Stimulated activated naive CD8-positive, alpha-beta T cell treated with anti-CD3 and anti-CD28 coated beads, Interleukin-15, amount 100 ng/mL, for 72 hours (primary cell): Measurements from ENCODE around the gene MAGI1.

Experiments used
- ATAC-seq: fragments of 150-1000 bp; cut with Tn5 transposase; 2 replicates; pipeline ENCODE4 v1.10.0; 2021; ENCODE audit warnings: mild to moderate bottlenecking, moderate library complexity
- DNase-seq, 2 donors: peaks; one replicate each; pipeline ENCODE4 v3.0.0; 2021 to 2022
- H3K27ac Mint-ChIP-seq, 2 donors: one replicate each; pipeline ENCODE4 v1.8.0; 2022; ENCODE audit warnings: mild to moderate bottlenecking in 2 of 2, mixed read lengths in 2 of 2, moderate library complexity in 2 of 2
- H3K27me3 Mint-ChIP-seq: one replicate; pipeline ENCODE4 v1.8.0; 2022; ENCODE audit warnings: mixed read lengths
- H3K4me1 Mint-ChIP-seq: one replicate; pipeline ENCODE4 v1.8.0; 2022; ENCODE audit warnings: mild to moderate bottlenecking, mixed read lengths
- H3K4me3 Mint-ChIP-seq, 2 donors: one replicate each; pipeline ENCODE4 v1.8.0; 2022; ENCODE audit warnings: mild to moderate bottlenecking in 2 of 2, mixed read lengths in 2 of 2, moderate library complexity in 1 of 2
- H3K9me3 Mint-ChIP-seq, 2 donors: one replicate each; pipeline ENCODE4 v1.8.0; 2022; ENCODE audit warnings: mixed read lengths in 2 of 2

MAGI1 gene

GRCh38 chr3:65884071-65884470 is 154.6 kb downstream of the MAGI1 start:
- Mint-ChIP-seq H3K27me3 (no peaks in the 10 kb centered on the region), H3K4me3 (no peak overlapping the region), H3K27ac (no peak overlapping the region), H3K9me3 (peaks cover 0 to 7% of the 10 kb centered on the region in 2 donors), H3K4me1 (no peaks in the 10 kb centered on the region)
- ATAC-seq (no peak), DNase-seq (no peak)

GRCh38 chr3:65883613-65884012 is 155.1 kb downstream of the MAGI1 start:
- Mint-ChIP-seq H3K4me3 (no peak overlapping the region), H3K4me1 (no peaks in the 10 kb centered on the region), H3K27me3 (no peaks in the 10 kb centered on the region), H3K27ac (peak overlapping the region in 1 of 2 donors; percentile 77), H3K9me3 (peaks cover 0 to 7% of the 10 kb centered on the region in 2 donors)
- DNase-seq (no peak), ATAC-seq (no peak)

DNA sequence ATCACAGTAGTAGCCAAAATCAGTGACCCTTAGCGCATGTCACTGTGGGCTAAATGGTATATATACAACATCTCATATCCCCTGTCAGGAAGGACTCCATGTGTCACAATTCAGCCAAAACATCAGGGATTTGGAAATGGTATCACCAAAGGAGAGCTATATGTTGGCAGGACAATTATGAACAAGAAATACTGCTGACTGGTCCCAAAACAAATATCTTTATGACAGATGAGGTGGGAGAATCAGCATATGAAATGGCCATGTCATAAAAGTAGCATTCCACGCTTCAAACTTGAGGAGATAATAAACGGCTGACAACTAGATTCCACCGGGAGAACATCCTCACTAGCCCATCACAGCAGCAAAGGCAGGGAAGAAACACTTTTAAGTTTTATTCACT is 158.4 kb downstream of the MAGI1 start:
- Mint-ChIP-seq H3K4me1 (no peaks in the 10 kb centered on the region), H3K4me3 (no peak overlapping the region), H3K27ac (no peak overlapping the region)

GRCh38 chr3:65879372-65879771 is 159.3 kb downstream of the MAGI1 start:
- Mint-ChIP-seq H3K27me3 (no peaks in the 10 kb centered on the region), H3K27ac (no peak overlapping the region), H3K4me3 (no peak overlapping the region), H3K4me1 (no peaks in the 10 kb centered on the region), H3K9me3 (peaks cover 0 to 6% of the 10 kb centered on the region in 2 donors)
- DNase-seq = no peak
- ATAC-seq = no peak

More for the DNA sequence above, 158.4 kb downstream of the MAGI1 start:
- DNase-seq = no peak
- no peak for ATAC-seq
- Mint-ChIP-seq H3K9me3 (peaks cover 0 to 8% of the 10 kb centered on the region in 2 donors), H3K27me3 (no peaks in the 10 kb centered on the region)

DNA sequence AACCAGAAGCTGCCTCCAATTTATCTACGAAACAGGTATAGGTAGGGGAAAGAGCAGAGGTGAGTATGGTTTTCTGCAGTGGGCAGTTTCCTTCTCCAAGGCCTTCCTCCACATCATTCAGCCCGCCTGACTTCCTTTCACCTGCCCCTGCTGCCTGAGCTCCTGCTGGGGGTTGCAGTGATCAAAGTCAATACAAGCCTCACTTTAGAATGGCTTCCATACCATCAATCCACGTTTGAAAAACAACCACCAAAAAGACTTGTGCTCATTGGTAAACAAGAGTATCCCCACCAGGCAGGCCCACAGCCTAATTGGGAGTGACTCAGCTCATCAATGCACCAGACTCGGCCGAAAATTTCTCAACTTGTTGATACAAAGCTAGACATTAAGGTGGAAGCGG is 159.9 kb downstream of the MAGI1 start:
- no peak for ATAC-seq

DNA sequence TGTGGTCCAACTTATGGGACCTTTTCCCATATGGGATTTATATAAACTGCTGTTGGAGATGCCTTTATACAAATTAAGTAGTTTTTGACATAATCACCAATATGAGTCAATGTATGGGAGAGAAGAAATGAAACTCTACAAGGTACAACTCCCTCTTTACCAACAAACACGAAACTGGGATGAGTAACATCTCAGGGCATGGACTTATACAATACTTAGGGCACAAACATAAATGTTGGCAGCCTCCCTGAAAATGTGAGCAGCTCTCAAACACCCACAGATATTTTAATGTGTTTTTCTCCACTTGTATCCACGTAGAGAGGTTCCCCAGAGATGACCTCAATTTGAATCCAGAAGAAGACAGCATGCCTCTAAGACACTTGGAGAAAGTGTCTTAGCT is 161.6 kb downstream of the MAGI1 start:
- H3K9me3 Mint-ChIP-seq = peaks cover 0 to 6% of the 10 kb centered on the region in 2 donors
- no peak for ATAC-seq
- no peaks in the 10 kb centered on the region for H3K4me1 Mint-ChIP-seq
- H3K27me3 Mint-ChIP-seq = no peaks in the 10 kb centered on the region
- H3K27ac Mint-ChIP-seq = no peak overlapping the region
- H3K4me3 Mint-ChIP-seq = no peak overlapping the region
- DNase-seq = no peak

More for the DNA sequence above, 159.9 kb downstream of the MAGI1 start:
- no peaks in the 10 kb centered on the region for H3K27me3 Mint-ChIP-seq
- no peak overlapping the region for H3K4me3 Mint-ChIP-seq
- no peak for DNase-seq
- H3K27ac Mint-ChIP-seq = no peak overlapping the region
- no peaks in the 10 kb centered on the region for H3K4me1 Mint-ChIP-seq
- H3K9me3 Mint-ChIP-seq = peaks cover 0 to 6% of the 10 kb centered on the region in 2 donors

- Mint-ChIP-seq H3K27ac (no peak overlapping the region), H3K27me3 (no peaks in the 10 kb centered on the region), H3K9me3 (peaks cover 0 to 6% of the 10 kb centered on the region in 2 donors), H3K4me3 (no peak overlapping the region), H3K4me1 (no peaks in the 10 kb centered on the region)
- DNase-seq (no peak), ATAC-seq (no peak)
Measured at GRCh38 chr3:65876028-65876420, 162.7 kb downstream of the MAGI1 start.

DNA sequence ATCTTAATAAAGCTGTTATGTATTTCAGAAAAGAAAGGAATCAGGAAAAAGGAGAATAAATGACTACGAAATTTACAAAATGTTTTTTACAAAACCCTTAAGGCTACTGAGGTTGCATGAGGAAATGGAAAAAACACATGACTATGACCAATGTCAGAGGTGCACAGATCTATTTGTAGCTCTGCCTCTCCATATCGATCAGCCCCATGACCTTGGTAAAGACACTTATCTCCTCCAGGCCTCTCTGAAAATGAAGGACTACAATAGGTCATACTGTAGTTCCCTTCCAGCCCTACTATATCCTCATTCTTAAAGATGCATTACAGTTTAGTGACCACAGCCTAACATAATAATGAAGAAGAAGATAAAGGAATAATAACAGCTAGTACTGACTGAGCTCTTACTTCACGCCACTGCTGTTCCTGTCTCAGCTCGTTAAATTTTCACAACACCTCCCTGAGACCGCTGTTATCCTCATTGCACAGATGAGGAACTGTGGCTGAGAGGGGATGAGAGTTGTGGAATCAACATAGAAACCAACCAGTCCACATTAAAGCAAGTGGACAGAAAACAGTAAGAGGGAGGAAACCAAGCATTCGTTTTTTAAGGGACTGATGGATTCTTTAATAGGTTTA is 163.2 kb downstream of the MAGI1 start:
- no peaks in the 10 kb centered on the region for H3K4me1 Mint-ChIP-seq
- no peaks in the 10 kb centered on the region for H3K27me3 Mint-ChIP-seq
- peaks cover 0 to 6% of the 10 kb centered on the region in 2 donors for H3K9me3 Mint-ChIP-seq
- no peak for ATAC-seq
- no peak overlapping the region for H3K27ac Mint-ChIP-seq
- no peak overlapping the region for H3K4me3 Mint-ChIP-seq
- DNase-seq = no peak

DNA sequence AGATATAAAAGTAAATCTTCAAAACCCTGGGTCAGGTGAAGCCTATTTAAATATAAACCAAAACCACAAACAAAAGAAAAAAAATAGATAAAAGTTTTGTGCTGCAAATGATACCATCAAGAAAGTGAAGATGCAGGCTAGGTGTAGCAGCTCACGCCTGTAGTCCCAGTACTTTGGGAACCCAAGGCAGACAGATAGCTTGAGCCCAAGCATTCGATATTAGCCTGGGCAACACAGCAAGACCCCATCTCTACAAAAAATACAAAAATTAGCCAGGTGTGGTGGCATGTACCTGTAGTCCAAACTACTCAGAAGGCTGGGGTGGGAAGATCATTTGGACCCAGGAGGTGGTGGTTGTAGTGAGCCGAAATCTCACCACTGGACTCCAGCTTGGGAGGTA is 164.8 kb downstream of the MAGI1 start:
- peaks cover under 1 to 9% of the 10 kb centered on the region in 2 donors for H3K9me3 Mint-ChIP-seq
- no peaks in the 10 kb centered on the region for H3K27me3 Mint-ChIP-seq
- H3K27ac Mint-ChIP-seq = no peak overlapping the region
- ATAC-seq = no peak
- no peak overlapping the region for H3K4me3 Mint-ChIP-seq
- no peaks in the 10 kb centered on the region for H3K4me1 Mint-ChIP-seq
- DNase-seq = no peak

DNA sequence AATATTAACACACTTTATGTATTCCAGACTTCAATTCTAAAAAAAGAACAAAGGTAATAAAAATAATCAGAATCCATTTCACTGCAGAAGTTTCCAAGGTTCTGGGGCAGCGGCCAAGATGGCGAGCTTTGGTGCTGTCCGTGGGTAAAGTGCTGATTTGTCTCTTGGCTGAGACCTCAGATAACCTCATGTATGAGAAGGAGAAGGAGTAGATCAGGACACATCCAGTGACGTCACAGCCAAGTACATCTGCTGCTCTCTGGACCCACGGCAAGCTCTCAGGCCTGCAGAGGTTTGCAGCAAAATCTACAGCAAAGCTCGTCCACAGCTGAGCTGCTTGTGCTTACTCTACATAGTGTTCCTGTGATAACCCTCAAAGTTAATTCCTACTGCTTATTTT is 165.7 kb downstream of the MAGI1 start:
- H3K9me3 Mint-ChIP-seq = peaks cover 5 to 14% of the 10 kb centered on the region in 2 donors
- H3K4me1 Mint-ChIP-seq = no peaks in the 10 kb centered on the region
- no peak overlapping the region for H3K4me3 Mint-ChIP-seq
- H3K27ac Mint-ChIP-seq = no peak overlapping the region
- H3K27me3 Mint-ChIP-seq = no peaks in the 10 kb centered on the region
- ATAC-seq (no peak), DNase-seq (no peak)

GRCh38 chr3:65871305-65872141 is 167.2 kb downstream of the MAGI1 start:
- DNase-seq = no peak
- ATAC-seq = no peak
- Mint-ChIP-seq H3K27me3 (no peaks in the 10 kb centered on the region), H3K4me3 (no peak overlapping the region), H3K4me1 (no peaks in the 10 kb centered on the region), H3K27ac (no peak overlapping the region), H3K9me3 (peaks cover 5 to 14% of the 10 kb centered on the region in 2 donors)

DNA sequence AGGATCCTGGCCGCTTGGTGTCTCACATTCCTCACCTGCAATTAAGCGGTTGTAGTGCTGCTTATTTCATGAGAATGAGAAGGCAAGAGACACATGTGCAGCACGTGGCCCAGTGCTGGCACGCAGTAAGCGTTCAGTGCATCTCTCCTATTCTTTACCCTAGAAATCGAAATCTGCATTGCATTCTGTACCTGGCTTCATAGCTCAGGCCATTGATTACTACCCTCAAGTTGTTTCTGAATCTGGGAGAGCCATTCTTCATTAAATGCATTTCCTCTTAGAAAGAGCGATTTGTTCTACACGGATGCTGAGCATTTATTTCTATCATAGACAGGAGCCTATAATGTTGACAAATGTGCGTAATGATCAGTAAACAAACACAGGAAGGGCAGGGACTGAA is 168.9 kb downstream of the MAGI1 start:
- H3K4me3 Mint-ChIP-seq = no peak overlapping the region

GRCh38 chr3:65867463-65868210 is 171.1 kb downstream of the MAGI1 start:
- H3K9me3 Mint-ChIP-seq = peaks cover 5 to 8% of the 10 kb centered on the region in 2 donors
- H3K27ac Mint-ChIP-seq = no peak overlapping the region
- no peak overlapping the region for H3K4me3 Mint-ChIP-seq
- ATAC-seq (no peak), DNase-seq (no peak)
- H3K27me3 Mint-ChIP-seq = no peaks in the 10 kb centered on the region
- H3K4me1 Mint-ChIP-seq = no peaks in the 10 kb centered on the region

More for the DNA sequence above, 168.9 kb downstream of the MAGI1 start:
- DNase-seq (no peak), ATAC-seq (no peak)
- Mint-ChIP-seq H3K9me3 (peaks cover 5 to 8% of the 10 kb centered on the region in 2 donors), H3K27ac (no peak overlapping the region), H3K27me3 (no peaks in the 10 kb centered on the region), H3K4me1 (no peaks in the 10 kb centered on the region)

DNA sequence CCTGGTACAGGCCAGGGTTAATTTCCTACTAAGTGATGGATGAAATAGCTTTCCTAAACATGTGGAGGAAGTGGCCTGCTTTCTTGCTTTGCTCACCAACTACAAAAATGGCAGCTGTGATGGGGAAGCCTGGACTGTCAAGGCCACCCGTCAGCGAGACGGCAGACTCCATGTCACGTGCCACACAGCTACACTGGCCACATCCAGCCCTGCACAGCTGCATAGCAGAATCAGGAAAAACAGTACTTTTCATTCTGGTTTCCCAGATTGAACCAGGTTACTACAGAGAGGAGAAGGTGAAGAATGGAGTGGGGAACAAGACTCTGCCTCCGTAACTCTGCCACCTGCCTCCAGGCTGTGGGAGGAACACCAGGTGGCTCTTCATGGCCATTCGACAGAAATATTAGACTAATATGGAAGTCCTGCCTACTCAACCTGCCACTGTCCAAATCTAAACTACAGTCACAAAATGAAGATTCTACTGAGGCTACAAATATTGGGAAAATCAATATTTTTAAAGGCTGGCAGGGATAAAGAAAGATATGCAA is 174.3 kb downstream of the MAGI1 start:
- no peak for ATAC-seq
- Mint-ChIP-seq H3K27ac (no peak overlapping the region), H3K27me3 (no peaks in the 10 kb centered on the region)

GRCh38 chr3:65861718-65862117 is 177.0 kb downstream of the MAGI1 start:
- Mint-ChIP-seq H3K4me3 (no peak overlapping the region), H3K27me3 (no peaks in the 10 kb centered on the region), H3K27ac (no peak overlapping the region), H3K4me1 (no peaks in the 10 kb centered on the region), H3K9me3 (no peaks in the 10 kb centered on the region)
- ATAC-seq = no peak
- no peak for DNase-seq

More for the DNA sequence above, 174.3 kb downstream of the MAGI1 start:
- no peaks in the 10 kb centered on the region for H3K4me1 Mint-ChIP-seq
- peaks cover 5 to 8% of the 10 kb centered on the region in 2 donors for H3K9me3 Mint-ChIP-seq
- DNase-seq = no peak
- H3K4me3 Mint-ChIP-seq = no peak overlapping the region
